WTC11 (cell line): ENCODE data around the gene GEMIN8. TPM values are rescaled to one million over a fixed set of nuclear protein-coding genes. Genes with fewer than 3 reads are reported as not detected.

Source experiments
- ATAC-seq: fragments of 200-7000 bp; cut with Tn5 transposase; 2 replicates; pipeline ENCODE4 v1.10.0; 2021; ENCODE audit warnings: mild to moderate bottlenecking, moderate library complexity
- CTCF ChIA-PET: fragments of 300-600 bp; sonication (Branson Sonifier 250); formaldehyde crosslinking; loops from one replicate; lab custom pipeline; 2021; ENCODE audit warnings: antibody characterized with exemption; lab: Charles Lee
- POLR2A ChIA-PET: fragments of 350-600 bp; sonication (Branson Sonifier 250); formaldehyde crosslinking; loops from one replicate; lab custom pipeline; 2021; ENCODE audit warnings: antibody characterized with exemption; lab: Charles Lee
- DNase-seq: peaks from one replicate; pipeline ENCODE4 v3.0.0; 2021; ENCODE audit warnings: low spot score
- H3K27ac Mint-ChIP-seq: 2 replicates; pipeline ENCODE4 v1.8.0; 2021; ENCODE audit warnings: mixed read lengths
- H3K27me3 Mint-ChIP-seq: 2 replicates; pipeline ENCODE4 v1.8.0; 2021; ENCODE audit warnings: low read depth, mild to moderate bottlenecking, moderate library complexity, mixed read lengths
- H3K36me3 Mint-ChIP-seq: 2 replicates; pipeline ENCODE4 v1.8.0; 2021; ENCODE audit warnings: mixed read lengths
- H3K4me1 Mint-ChIP-seq: 2 replicates; pipeline ENCODE4 v1.8.0; 2022; ENCODE audit warnings: mixed read lengths
- H3K4me3 Mint-ChIP-seq: 2 replicates; pipeline ENCODE4 v1.8.0; 2021; ENCODE audit warnings: mild to moderate bottlenecking, moderate library complexity, mixed read lengths
- H3K9me3 Mint-ChIP-seq: 2 replicates; pipeline ENCODE4 v1.8.0; 2021; ENCODE audit warnings: mixed read lengths
- ATF1 ChIP-seq: sonication (generic); formaldehyde crosslinking; IDR thresholded peaks from 2 replicates; pipeline ENCODE4 v1.8.1; 2023; ENCODE audit warnings: mild to moderate bottlenecking, moderate library complexity, missing genetic modification reagents
- ATF3 ChIP-seq: sonication (generic); formaldehyde crosslinking; conservative IDR thresholded peaks from 2 replicates; pipeline ENCODE4 v1.8.1; 2022; ENCODE audit warnings: mild to moderate bottlenecking, missing genetic modification reagents
- CREB1 ChIP-seq: sonication (generic); formaldehyde crosslinking; IDR thresholded peaks from 2 replicates; pipeline ENCODE4 v1.8.0; 2023; ENCODE audit warnings: mild to moderate bottlenecking, missing genetic modification reagents
- CREM ChIP-seq: sonication (generic); formaldehyde crosslinking; IDR thresholded peaks from 2 replicates; pipeline ENCODE4 v1.8.1; 2022; ENCODE audit warnings: mild to moderate bottlenecking, missing genetic modification reagents, moderate library complexity
- EMX1 ChIP-seq: fragments of 250-450 bp; sonication (Bioruptor Pico); IDR thresholded peaks from 2 replicates; pipeline ENCODE4 v1.8.0; 2021; ENCODE audit warnings: mild to moderate bottlenecking
- ESRRA ChIP-seq: sonication (generic); formaldehyde crosslinking; IDR thresholded peaks from 2 replicates; pipeline ENCODE4 v1.8.1; 2022; ENCODE audit warnings: mild to moderate bottlenecking, missing genetic modification reagents, borderline replicate concordance
- GRHL2 ChIP-seq: fragments of 250-450 bp; sonication (Bioruptor Pico); IDR thresholded peaks from 2 replicates; pipeline ENCODE4 v1.8.0; 2022; ENCODE audit warnings: mild to moderate bottlenecking, moderate library complexity; ENCODE audit not compliant: insufficient replicate concordance, severe bottlenecking
- JUN ChIP-seq: sonication (generic); formaldehyde crosslinking; IDR thresholded peaks from 2 replicates; pipeline ENCODE4 v1.8.0; 2023; ENCODE audit warnings: mild to moderate bottlenecking, missing genetic modification reagents
- MLX ChIP-seq: sonication (generic); formaldehyde crosslinking; IDR thresholded peaks from 2 replicates; pipeline ENCODE4 v1.8.1; 2023; ENCODE audit warnings: mild to moderate bottlenecking, missing genetic modification reagents, moderate library complexity
- MXD4 ChIP-seq: fragments of 250-450 bp; sonication (Bioruptor Pico); IDR thresholded peaks from 2 replicates; pipeline ENCODE4 v1.8.0; 2021; ENCODE audit warnings: mild to moderate bottlenecking, moderate library complexity, borderline replicate concordance
- MYBL2 ChIP-seq: sonication (generic); formaldehyde crosslinking; IDR thresholded peaks from 2 replicates; pipeline ENCODE4 v1.8.1; 2023; ENCODE audit warnings: mild to moderate bottlenecking, moderate library complexity, missing genetic modification reagents
- OVOL2 ChIP-seq: fragments of 250-450 bp; sonication (Bioruptor Pico); IDR thresholded peaks from 2 replicates; pipeline ENCODE4 v1.9.0; 2021; ENCODE audit warnings: mild to moderate bottlenecking, borderline replicate concordance
- SMAD4 ChIP-seq: sonication (generic); formaldehyde crosslinking; IDR thresholded peaks from 2 replicates; pipeline ENCODE4 v1.8.0; 2022; ENCODE audit warnings: mild to moderate bottlenecking, missing genetic modification reagents
- SOX15 ChIP-seq: fragments of 250-450 bp; sonication (Bioruptor Pico); IDR thresholded peaks from 2 replicates; pipeline ENCODE4 v1.9.0; 2021; ENCODE audit warnings: mild to moderate bottlenecking
- TCF7 ChIP-seq: sonication (generic); formaldehyde crosslinking; IDR thresholded peaks from 2 replicates; pipeline ENCODE4 v1.8.0; 2022; ENCODE audit warnings: mild to moderate bottlenecking, low read depth, missing genetic modification reagents, moderate library complexity
- ZBTB43 ChIP-seq: sonication (generic); formaldehyde crosslinking; IDR thresholded peaks from 2 replicates; pipeline ENCODE4 v1.8.1; 2023; ENCODE audit warnings: mild to moderate bottlenecking, missing genetic modification reagents
- ZMAT4 ChIP-seq: fragments of 250-450 bp; sonication (Bioruptor Pico); IDR thresholded peaks from 2 replicates; pipeline ENCODE4 v1.9.0; 2021; ENCODE audit warnings: mild to moderate bottlenecking
- ZNF138 ChIP-seq: sonication (generic); formaldehyde crosslinking; conservative IDR thresholded peaks from 2 replicates; pipeline ENCODE4 v1.8.1; 2022; ENCODE audit warnings: mild to moderate bottlenecking, moderate library complexity, missing genetic modification reagents
- ZNF219 ChIP-seq: sonication (generic); formaldehyde crosslinking; IDR thresholded peaks from 2 replicates; pipeline ENCODE4 v1.8.0; 2023; ENCODE audit warnings: missing genetic modification reagents, mild to moderate bottlenecking, borderline replicate concordance
- ZNF232 ChIP-seq: sonication (generic); formaldehyde crosslinking; IDR thresholded peaks from 2 replicates; pipeline ENCODE4 v1.8.0; 2022; ENCODE audit warnings: mild to moderate bottlenecking, missing genetic modification reagents
- ZNF263 ChIP-seq: sonication (generic); formaldehyde crosslinking; IDR thresholded peaks from 2 replicates; pipeline ENCODE4 v1.8.1; 2022; ENCODE audit warnings: low read depth, mild to moderate bottlenecking, moderate library complexity, missing genetic modification reagents
- ZNF281 ChIP-seq: sonication (generic); formaldehyde crosslinking; IDR thresholded peaks from 2 replicates; pipeline ENCODE4 v1.8.0; 2023; ENCODE audit warnings: mild to moderate bottlenecking, missing genetic modification reagents
- ZNF671 ChIP-seq: fragments of 250-450 bp; sonication (Bioruptor Pico); IDR thresholded peaks from 2 replicates; pipeline ENCODE4 v1.8.0; 2021; ENCODE audit warnings: mild to moderate bottlenecking
- total RNA-seq: library from RNA; stranded (reverse); gene quantifications from 3 replicates; pipeline ENCODE4 v1.2.3, GENCODE V29; 2021

GEMIN8 gene
- total RNA-seq, 1 experiment from 2014 or later: 21.1 TPM

GRCh38 chrX:13996650-13997049 lies 33.0 kb downstream of the GEMIN8 start:
- no peak for TF ChIP-seq TCF7 (CRISPR knock-in tag)
- no peak for TF ChIP-seq ZNF138 (CRISPR knock-in tag)
- no peak for TF ChIP-seq ZNF263
- no peak for TF ChIP-seq ATF3 (CRISPR knock-in tag)
- TF ChIP-seq ZMAT4 (CRISPR knock-in tag): no peak
- TF ChIP-seq ZNF671: no peak
- no peaks in the 10 kb centered on the region for H3K9me3 Mint-ChIP-seq
- ChIA-PET POLR2A (no interaction called here), CTCF (no interaction called here)
- DNase-seq: no peak
- no peak overlapping the region for H3K27ac Mint-ChIP-seq
- no peak for ATAC-seq
- no peaks in the 10 kb centered on the region for H3K36me3 Mint-ChIP-seq
- no peaks in the 10 kb centered on the region for H3K4me1 Mint-ChIP-seq
- no peaks in the 10 kb centered on the region; the same call in 1 of the 2 replicates for H3K27me3 Mint-ChIP-seq
- no peak overlapping the region for H3K4me3 Mint-ChIP-seq

- no peak for TF ChIP-seq SMAD4 (CRISPR knock-in tag)
- TF ChIP-seq JUN (CRISPR knock-in tag): no peak
- Mint-ChIP-seq H3K4me1 (peaks cover 3% of the 10 kb centered on the region), H3K9me3 (no peaks in the 10 kb centered on the region), H3K27ac (no peak overlapping the region), H3K4me3 (no peak overlapping the region), H3K36me3 (no peaks in the 10 kb centered on the region), H3K27me3 (no peaks in the 10 kb centered on the region; the same call in 1 of the 2 replicates)
- ChIA-PET CTCF (no interaction called here), POLR2A (no interaction called here)
- ATAC-seq (no peak), DNase-seq (no peak)
Measured at GRCh38 chrX:13994536-13995080, 35.1 kb downstream of the GEMIN8 start.

- DNase-seq (no peak), ATAC-seq (no peak)
- POLR2A ChIA-PET: no interaction called here
- Mint-ChIP-seq H3K4me3 (no peak overlapping the region), H3K36me3 (no peaks in the 10 kb centered on the region), H3K4me1 (peaks cover 6% of the 10 kb centered on the region), H3K9me3 (no peaks in the 10 kb centered on the region), H3K27ac (no peak overlapping the region), H3K27me3 (no peaks in the 10 kb centered on the region; the same call in 1 of the 2 replicates)
- TF ChIP-seq OVOL2 (CRISPR knock-in tag) (no peak), EMX1 (CRISPR knock-in tag) (no peak), ZBTB43 (CRISPR knock-in tag) (no peak), ESRRA (CRISPR knock-in tag) (no peak), GRHL2 (CRISPR knock-in tag) (no peak), CREB1 (CRISPR knock-in tag) (no peak), ZNF232 (CRISPR knock-in tag) (no peak), TCF7 (CRISPR knock-in tag) (no peak), MLX (CRISPR knock-in tag) (no peak), ATF1 (no peak), SOX15 (CRISPR knock-in tag) (no peak), CREM (CRISPR knock-in tag) (no peak), ZNF671 (no peak), ZNF219 (no peak), MYBL2 (no peak), MXD4 (CRISPR knock-in tag) (no peak), ZNF281 (CRISPR knock-in tag) (no peak)
- CTCF ChIA-PET: no interaction called here
Measured at GRCh38 chrX:13994104-13994503, 35.6 kb downstream of the GEMIN8 start.
